ENCODE measurements around the gene SETD9. TPM values are rescaled to one million over a fixed set of nuclear protein-coding genes. Genes with fewer than 3 reads are reported as not detected.
A peak's percentile ranks its signal among the peaks of the same experiment; 100 is the strongest.

Gene SETD9
- 15.8 TPM for total RNA-seq (ENCODE audit: unreplicated experiment)
- long read RNA-seq, partial matches to known transcripts, result 1 of 11 reads
- long read RNA-seq, other reads (novel, unspliced or antisense), result 5 of 11 reads

DNA sequence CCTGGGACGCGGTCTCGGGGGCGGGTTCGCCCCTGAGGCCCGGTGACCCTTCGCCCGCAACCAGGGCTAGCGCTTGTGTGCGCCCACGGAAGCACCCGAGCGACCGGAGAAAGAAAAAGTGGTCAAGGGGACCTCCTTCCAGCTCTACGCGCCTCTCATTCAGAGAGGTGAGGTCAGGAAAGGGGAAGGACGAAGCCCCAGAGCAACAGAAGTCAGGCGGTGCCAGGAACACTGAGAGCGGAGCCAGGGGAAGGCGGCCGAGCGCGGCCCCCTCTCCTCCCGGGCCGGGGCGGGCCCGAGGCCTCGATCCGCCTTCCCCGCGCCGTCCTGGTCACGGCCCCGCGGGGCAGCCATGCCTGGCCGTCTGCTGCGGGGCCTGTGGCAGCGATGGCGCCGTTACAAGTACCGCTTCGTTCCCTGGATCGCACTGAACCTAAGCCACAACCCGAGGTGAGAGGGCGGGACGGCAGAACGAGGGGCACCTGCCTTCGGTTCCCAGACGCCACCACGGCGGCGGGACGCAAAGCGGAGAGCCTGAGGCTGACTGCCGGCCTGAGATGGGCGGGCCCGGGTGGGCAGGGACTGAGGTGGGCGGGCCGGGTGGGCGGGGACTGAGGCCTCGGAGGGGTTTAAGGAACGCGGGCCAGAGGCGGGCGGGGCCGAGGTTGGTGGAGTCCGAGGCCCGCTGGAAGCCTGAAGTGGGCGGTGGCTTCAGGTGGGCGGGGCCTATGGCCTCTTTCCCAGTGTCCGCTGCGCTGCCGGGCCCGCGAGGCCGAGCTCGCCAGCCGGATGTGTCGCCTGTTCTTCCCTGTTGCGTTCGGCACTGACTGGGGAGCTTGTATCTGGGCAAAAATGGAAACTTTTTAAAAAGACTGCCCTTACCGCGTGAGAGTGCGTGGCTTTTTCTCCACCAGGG lies at the start of gene SETD9:
Gene SETD9 (plus strand): TSS at position 303 of the 916 bp plus-strand sequence. CDS start 50 bp downstream, at position 353.
- TF ChIP-seq, protein P1, sequence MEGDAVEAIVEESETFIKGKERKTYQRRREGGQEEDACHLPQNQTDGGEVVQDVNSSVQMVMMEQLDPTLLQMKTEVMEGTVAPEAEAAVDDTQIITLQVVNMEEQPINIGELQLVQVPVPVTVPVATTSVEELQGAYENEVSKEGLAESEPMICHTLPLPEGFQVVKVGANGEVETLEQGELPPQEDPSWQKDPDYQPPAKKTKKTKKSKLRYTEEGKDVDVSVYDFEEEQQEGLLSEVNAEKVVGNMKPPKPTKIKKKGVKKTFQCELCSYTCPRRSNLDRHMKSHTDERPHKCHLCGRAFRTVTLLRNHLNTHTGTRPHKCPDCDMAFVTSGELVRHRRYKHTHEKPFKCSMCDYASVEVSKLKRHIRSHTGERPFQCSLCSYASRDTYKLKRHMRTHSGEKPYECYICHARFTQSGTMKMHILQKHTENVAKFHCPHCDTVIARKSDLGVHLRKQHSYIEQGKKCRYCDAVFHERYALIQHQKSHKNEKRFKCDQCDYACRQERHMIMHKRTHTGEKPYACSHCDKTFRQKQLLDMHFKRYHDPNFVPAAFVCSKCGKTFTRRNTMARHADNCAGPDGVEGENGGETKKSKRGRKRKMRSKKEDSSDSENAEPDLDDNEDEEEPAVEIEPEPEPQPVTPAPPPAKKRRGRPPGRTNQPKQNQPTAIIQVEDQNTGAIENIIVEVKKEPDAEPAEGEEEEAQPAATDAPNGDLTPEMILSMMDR (IDR thresholded peaks at IDR 0.05; ENCODE audit: partially characterized antibody, unreplicated experiment), result no peak
- peaks cover 9% of the 10 kb centered on the region for H3K27me3 Mint-ChIP-seq (ENCODE audit: unreplicated experiment)
- peaks cover 11% of the 10 kb centered on the region for H3K9me3 Mint-ChIP-seq (ENCODE audit: unreplicated experiment)
- H3K36me3 Mint-ChIP-seq (ENCODE audit: unreplicated experiment), result no peaks in the 10 kb centered on the region
- H3K27ac Mint-ChIP-seq (ENCODE audit: unreplicated experiment), result peak within 1 kb of the TSS; percentile 99
- peaks cover 15% of the 10 kb centered on the region for H3K4me1 Mint-ChIP-seq (ENCODE audit: low read depth, unreplicated experiment)
- peak within 1 kb of the TSS; percentile 94 for H3K4me3 Mint-ChIP-seq (ENCODE audit: unreplicated experiment)
- DNase-seq, result peak; percentile 99

- Mint-ChIP-seq H3K4me3 (ENCODE audit: unreplicated experiment) (no peak overlapping the region), H3K27ac (ENCODE audit: unreplicated experiment) (no peak overlapping the region), H3K27me3 (ENCODE audit: unreplicated experiment) (no peaks in the 10 kb centered on the region), H3K9me3 (ENCODE audit: unreplicated experiment) (no peaks in the 10 kb centered on the region), H3K4me1 (ENCODE audit: low read depth, unreplicated experiment) (no peaks in the 10 kb centered on the region), H3K36me3 (ENCODE audit: unreplicated experiment) (no peaks in the 10 kb centered on the region)
- no peak for DNase-seq
- TF ChIP-seq, protein P1 (IDR thresholded peaks at IDR 0.05; ENCODE audit: partially characterized antibody, unreplicated experiment), result no peak
Observed at GRCh38 chr5:56861893-56862485, 47.4 kb upstream of the SETD9 start.

- TF ChIP-seq, protein P1 (IDR thresholded peaks at IDR 0.05; ENCODE audit: partially characterized antibody, unreplicated experiment), result no peak
- no peaks in the 10 kb centered on the region for H3K36me3 Mint-ChIP-seq (ENCODE audit: unreplicated experiment)
- no peak overlapping the region for H3K4me3 Mint-ChIP-seq (ENCODE audit: unreplicated experiment)
- H3K27me3 Mint-ChIP-seq (ENCODE audit: unreplicated experiment), result no peaks in the 10 kb centered on the region
- no peaks in the 10 kb centered on the region for H3K4me1 Mint-ChIP-seq (ENCODE audit: low read depth, unreplicated experiment)
- DNase-seq, result no peak
- no peaks in the 10 kb centered on the region for H3K9me3 Mint-ChIP-seq (ENCODE audit: unreplicated experiment)
- no peak overlapping the region for H3K27ac Mint-ChIP-seq (ENCODE audit: unreplicated experiment)
Observed at GRCh38 chr5:56862909-56863308, 46.5 kb upstream of the SETD9 start.

- Mint-ChIP-seq H3K27me3 (ENCODE audit: unreplicated experiment) (no peaks in the 10 kb centered on the region), H3K4me3 (ENCODE audit: unreplicated experiment) (no peak overlapping the region), H3K4me1 (ENCODE audit: low read depth, unreplicated experiment) (no peaks in the 10 kb centered on the region), H3K27ac (ENCODE audit: unreplicated experiment) (no peak overlapping the region), H3K9me3 (ENCODE audit: unreplicated experiment) (no peaks in the 10 kb centered on the region), H3K36me3 (ENCODE audit: unreplicated experiment) (no peaks in the 10 kb centered on the region)
- no peak for DNase-seq
- TF ChIP-seq, protein P1 (IDR thresholded peaks at IDR 0.05; ENCODE audit: partially characterized antibody, unreplicated experiment), result no peak
Observed at GRCh38 chr5:56871777-56872176, 37.6 kb upstream of the SETD9 start.
